Medulla oblongata (tissue), 1 donor: ENCODE measurements around the gene TBC1D22A.
A peak's percentile ranks its signal among the peaks of the same experiment; 100 is the strongest.
"Not testable (repeated sequence)": the region's sequence is repeated elsewhere in the genome, so short reads cannot be mapped to it uniquely, and the experiment has no call there.

ENCODE experiments used
- DNase-seq: peaks from one replicate; pipeline ENCODE4 v3.0.0-alpha.2; 2015; ENCODE audit errors: extremely low spot score

Gene TBC1D22A

GRCh38 chr22:47168900-47169800, 406.7 kb downstream of the TBC1D22A start:
- DNase-seq, result peak; percentile 21

GRCh38 chr22:47169801-47170140, 407.3 kb downstream of the TBC1D22A start:
- DNase-seq, result no peak

- not testable (repeated sequence) for DNase-seq
Measured at GRCh38 chr22:47170511-47171440, 408.3 kb downstream of the TBC1D22A start.

- DNase-seq, result no peak
Measured at GRCh38 chr22:47171441-47172221, 409.2 kb downstream of the TBC1D22A start.

GRCh38 chr22:47172771-47173534, 410.5 kb downstream of the TBC1D22A start:
- no peak for DNase-seq

- no peak for DNase-seq
Measured at GRCh38 chr22:47173535-47174021, 411.1 kb downstream of the TBC1D22A start.

GRCh38 chr22:47174096-47174495, 411.6 kb downstream of the TBC1D22A start:
- no peak for DNase-seq

- DNase-seq, result no peak
Measured at GRCh38 chr22:47174671-47175112, 412.2 kb downstream of the TBC1D22A start.

GRCh38 chr22:47175151-47176025, 412.9 kb downstream of the TBC1D22A start:
- DNase-seq, result no peak

- no peak for DNase-seq
Measured at GRCh38 chr22:47176026-47176389, 413.6 kb downstream of the TBC1D22A start.

GRCh38 chr22:47176573-47177333, 414.3 kb downstream of the TBC1D22A start:
- no peak for DNase-seq

- no peak for DNase-seq
Measured at GRCh38 chr22:47177334-47177815, 414.9 kb downstream of the TBC1D22A start.

GRCh38 chr22:47178339-47178738, 415.9 kb downstream of the TBC1D22A start:
- no peak for DNase-seq

GRCh38 chr22:47180796-47181195, 418.3 kb downstream of the TBC1D22A start:
- DNase-seq, result peak; percentile 30

- DNase-seq, result no peak
Measured at GRCh38 chr22:47187176-47187957, 424.9 kb downstream of the TBC1D22A start.

- DNase-seq, result no peak
Measured at GRCh38 chr22:47188261-47189055, 426.0 kb downstream of the TBC1D22A start.
